ENCODE data around the gene ARSD. TPM values are rescaled to one million over a fixed set of nuclear protein-coding genes. Genes with fewer than 3 reads are reported as not detected.

ARSD gene, protein sequence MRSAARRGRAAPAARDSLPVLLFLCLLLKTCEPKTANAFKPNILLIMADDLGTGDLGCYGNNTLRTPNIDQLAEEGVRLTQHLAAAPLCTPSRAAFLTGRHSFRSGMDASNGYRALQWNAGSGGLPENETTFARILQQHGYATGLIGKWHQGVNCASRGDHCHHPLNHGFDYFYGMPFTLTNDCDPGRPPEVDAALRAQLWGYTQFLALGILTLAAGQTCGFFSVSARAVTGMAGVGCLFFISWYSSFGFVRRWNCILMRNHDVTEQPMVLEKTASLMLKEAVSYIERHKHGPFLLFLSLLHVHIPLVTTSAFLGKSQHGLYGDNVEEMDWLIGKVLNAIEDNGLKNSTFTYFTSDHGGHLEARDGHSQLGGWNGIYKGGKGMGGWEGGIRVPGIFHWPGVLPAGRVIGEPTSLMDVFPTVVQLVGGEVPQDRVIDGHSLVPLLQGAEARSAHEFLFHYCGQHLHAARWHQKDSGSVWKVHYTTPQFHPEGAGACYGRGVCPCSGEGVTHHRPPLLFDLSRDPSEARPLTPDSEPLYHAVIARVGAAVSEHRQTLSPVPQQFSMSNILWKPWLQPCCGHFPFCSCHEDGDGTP
- total RNA-seq, result 17.0 and 17.8 TPM in 2 replicates

DNA sequence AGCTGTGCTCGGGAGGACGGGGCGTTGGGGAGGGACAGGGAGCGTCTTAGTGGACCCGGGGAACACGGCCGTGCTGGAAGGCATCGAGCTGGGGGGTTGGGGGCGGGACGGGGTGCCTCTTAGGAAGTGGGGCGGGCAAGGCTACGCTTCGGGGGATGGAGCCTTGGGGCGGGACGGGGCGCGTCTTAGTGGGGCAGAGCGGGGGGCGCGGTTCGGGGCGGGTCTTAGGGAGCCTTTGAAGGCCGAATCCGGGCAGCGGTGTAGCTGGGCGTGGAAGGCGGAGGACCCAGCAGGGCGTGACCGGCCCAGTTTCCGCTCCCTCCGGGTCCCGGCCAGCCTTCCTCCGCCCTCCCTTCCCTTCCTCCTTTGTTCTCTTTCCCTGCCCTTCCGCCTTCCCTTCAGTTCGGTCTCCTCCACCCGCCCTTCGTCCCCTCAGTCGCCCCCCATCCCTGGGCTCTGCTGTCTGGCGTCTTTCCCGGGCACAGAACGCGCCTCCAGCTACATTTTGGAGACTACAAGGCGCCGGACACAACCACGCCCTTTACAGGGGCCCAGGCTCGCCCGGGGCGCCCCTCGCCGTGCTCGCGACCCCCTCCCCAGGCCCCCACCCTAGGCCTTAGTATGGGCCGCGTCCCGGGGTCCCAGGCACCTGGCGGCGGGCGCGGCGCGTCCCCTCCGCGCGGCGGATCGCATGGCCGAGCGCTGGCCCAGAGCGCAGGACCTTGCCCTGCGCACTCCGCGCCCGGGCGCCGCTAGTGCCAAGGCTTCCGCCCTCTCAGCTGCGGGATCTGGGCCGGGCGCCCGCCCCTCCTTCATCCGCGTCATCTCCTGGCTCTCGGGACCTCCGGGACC is at the start of gene ARSD:
Gene ARSD (minus strand): TSS at position 757 of the 852 bp plus-strand sequence. CDS start 64 bp downstream, at position 693.

Other genes starting within 250 kb of the ARSD start
- gene CD99, start 238.0 kb downstream of the ARSD start, total RNA-seq, result 216 and 327 TPM in 2 replicates
- gene XG, start 177.3 kb downstream of the ARSD start, total RNA-seq, result 11.5 and 16.7 TPM in 2 replicates
- gene GYG2, start 100.4 kb downstream of the ARSD start, total RNA-seq, result 0.06 and 0.26 TPM in 2 replicates
- not detected in 2 replicates for gene ARSH, start 77.2 kb upstream of the ARSD start, total RNA-seq
- not detected in 2 replicates for gene ARSF, start 112.1 kb upstream of the ARSD start, total RNA-seq